Measurements from ENCODE around the gene MSH5. TPM values are rescaled to one million over a fixed set of nuclear protein-coding genes. Genes with fewer than 3 reads are reported as not detected.
A peak's percentile ranks its signal among the peaks of the same experiment; 100 is the strongest.

Gene MSH5
- total and polyA plus RNA-seq, 9 of the 15 experiments (the other 6 are each of a cell fraction or from before 2014, with no cell fraction given), result 12.5 to 104 (median 46.6) TPM

GRCh38 chr6:31794294-31794865 is 54.6 kb downstream of the MSH5 start (continued):
- TF ChIP-seq TCF15 (CRISPR knock-in tag; IDR thresholded peaks at IDR 0.05), result no peak
- TF ChIP-seq NFE2 (IDR thresholded peaks at IDR 0.05; ENCODE audit: low read depth), result no peak
- TF ChIP-seq ZNF57 (CRISPR knock-in tag; IDR thresholded peaks at IDR 0.05), result peak; percentile 25; the same call in 1 of the 2 replicates
- TF ChIP-seq NR4A1 (CRISPR knock-in tag; IDR thresholded peaks at IDR 0.05), result no peak
- no peak for TF ChIP-seq NR4A1 (tag; IDR thresholded peaks at IDR 0.05)
- peak; percentile 92 for TF ChIP-seq DPF2 (IDR thresholded peaks at IDR 0.05)
- peak in 1 of 2 experiments; percentile 28; a peak in 3 of 4 replicates for TF ChIP-seq MNT (conservative IDR thresholded peaks at IDR 0.05)
- TF ChIP-seq CBFB (CRISPR knock-in tag; IDR thresholded peaks at IDR 0.05), result no peak
- no peak; the same call in 1 of the 2 replicates for TF ChIP-seq ETV5 (CRISPR knock-in tag; IDR thresholded peaks at IDR 0.05; ENCODE audit: low read depth)
- no peak for TF ChIP-seq ZC3H11A (IDR thresholded peaks at IDR 0.05; ENCODE audit: low read depth, low read length)
- TF ChIP-seq DDX20 (tag; IDR thresholded peaks at IDR 0.05; ENCODE audit: low read depth), result no peak
- TF ChIP-seq, protein P1, sequence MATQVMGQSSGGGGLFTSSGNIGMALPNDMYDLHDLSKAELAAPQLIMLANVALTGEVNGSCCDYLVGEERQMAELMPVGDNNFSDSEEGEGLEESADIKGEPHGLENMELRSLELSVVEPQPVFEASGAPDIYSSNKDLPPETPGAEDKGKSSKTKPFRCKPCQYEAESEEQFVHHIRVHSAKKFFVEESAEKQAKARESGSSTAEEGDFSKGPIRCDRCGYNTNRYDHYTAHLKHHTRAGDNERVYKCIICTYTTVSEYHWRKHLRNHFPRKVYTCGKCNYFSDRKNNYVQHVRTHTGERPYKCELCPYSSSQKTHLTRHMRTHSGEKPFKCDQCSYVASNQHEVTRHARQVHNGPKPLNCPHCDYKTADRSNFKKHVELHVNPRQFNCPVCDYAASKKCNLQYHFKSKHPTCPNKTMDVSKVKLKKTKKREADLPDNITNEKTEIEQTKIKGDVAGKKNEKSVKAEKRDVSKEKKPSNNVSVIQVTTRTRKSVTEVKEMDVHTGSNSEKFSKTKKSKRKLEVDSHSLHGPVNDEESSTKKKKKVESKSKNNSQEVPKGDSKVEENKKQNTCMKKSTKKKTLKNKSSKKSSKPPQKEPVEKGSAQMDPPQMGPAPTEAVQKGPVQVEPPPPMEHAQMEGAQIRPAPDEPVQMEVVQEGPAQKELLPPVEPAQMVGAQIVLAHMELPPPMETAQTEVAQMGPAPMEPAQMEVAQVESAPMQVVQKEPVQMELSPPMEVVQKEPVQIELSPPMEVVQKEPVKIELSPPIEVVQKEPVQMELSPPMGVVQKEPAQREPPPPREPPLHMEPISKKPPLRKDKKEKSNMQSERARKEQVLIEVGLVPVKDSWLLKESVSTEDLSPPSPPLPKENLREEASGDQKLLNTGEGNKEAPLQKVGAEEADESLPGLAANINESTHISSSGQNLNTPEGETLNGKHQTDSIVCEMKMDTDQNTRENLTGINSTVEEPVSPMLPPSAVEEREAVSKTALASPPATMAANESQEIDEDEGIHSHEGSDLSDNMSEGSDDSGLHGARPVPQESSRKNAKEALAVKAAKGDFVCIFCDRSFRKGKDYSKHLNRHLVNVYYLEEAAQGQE (IDR thresholded peaks at IDR 0.05; ENCODE audit: borderline replicate concordance), result peak; percentile 14; the same call in 1 of the 2 replicates
- TF ChIP-seq, protein P1 (CRISPR knock-in tag; IDR thresholded peaks at IDR 0.05; ENCODE audit: low read depth), result no peak
- TF ChIP-seq, protein P2, sequence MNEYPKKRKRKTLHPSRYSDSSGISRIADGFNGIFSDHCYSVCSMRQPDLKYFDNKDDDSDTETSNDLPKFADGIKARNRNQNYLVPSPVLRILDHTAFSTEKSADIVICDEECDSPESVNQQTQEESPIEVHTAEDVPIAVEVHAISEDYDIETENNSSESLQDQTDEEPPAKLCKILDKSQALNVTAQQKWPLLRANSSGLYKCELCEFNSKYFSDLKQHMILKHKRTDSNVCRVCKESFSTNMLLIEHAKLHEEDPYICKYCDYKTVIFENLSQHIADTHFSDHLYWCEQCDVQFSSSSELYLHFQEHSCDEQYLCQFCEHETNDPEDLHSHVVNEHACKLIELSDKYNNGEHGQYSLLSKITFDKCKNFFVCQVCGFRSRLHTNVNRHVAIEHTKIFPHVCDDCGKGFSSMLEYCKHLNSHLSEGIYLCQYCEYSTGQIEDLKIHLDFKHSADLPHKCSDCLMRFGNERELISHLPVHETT (CRISPR knock-in tag; conservative IDR thresholded peaks at IDR 0.05 in 1 of 2, IDR thresholded peaks at IDR 0.05 in 1 of 2), result 0 out of 4 replicates have a peak, but pooled peaks of 1 of the 2 experiments have one; percentile 30
- TF ChIP-seq EP300 (IDR thresholded peaks at IDR 0.05; ENCODE audit: low read length), result peak; percentile 14; the same call in 1 of the 2 replicates
- no peak for TF ChIP-seq ZNF445 (CRISPR knock-in tag; IDR thresholded peaks at IDR 0.05; ENCODE audit: low read depth)
- no peak for TF ChIP-seq ZNF146 (CRISPR knock-in tag; IDR thresholded peaks at IDR 0.05; ENCODE audit: unreplicated experiment)
